Subcutaneous adipose tissue (tissue), 4 donors: ENCODE data around the gene MTCL1. TPM values are rescaled to one million over a fixed set of nuclear protein-coding genes. Genes with fewer than 3 reads are reported as not detected.

Experiments used
- total RNA-seq, 4 donors: library from RNA; depleted of rRNA; stranded (reverse); fragments of >200 nt; gene quantifications; one replicate each; pipeline ENCODE4 v1.1.0, GENCODE V29; 2016
- TF ChIP-seq, protein P1 (sequence below): fragments of 450-650 bp; IDR thresholded peaks from one replicate; pipeline ENCODE4 v1.5.1; 2016; ENCODE audit warnings: low read depth, mild to moderate bottlenecking, control low read depth, antibody characterized with exemption, moderate library complexity

MTCL1 gene
- total RNA-seq, 4 donors from 2014 or later = 1.5 to 5.9 (median 2.7) TPM

DNA sequence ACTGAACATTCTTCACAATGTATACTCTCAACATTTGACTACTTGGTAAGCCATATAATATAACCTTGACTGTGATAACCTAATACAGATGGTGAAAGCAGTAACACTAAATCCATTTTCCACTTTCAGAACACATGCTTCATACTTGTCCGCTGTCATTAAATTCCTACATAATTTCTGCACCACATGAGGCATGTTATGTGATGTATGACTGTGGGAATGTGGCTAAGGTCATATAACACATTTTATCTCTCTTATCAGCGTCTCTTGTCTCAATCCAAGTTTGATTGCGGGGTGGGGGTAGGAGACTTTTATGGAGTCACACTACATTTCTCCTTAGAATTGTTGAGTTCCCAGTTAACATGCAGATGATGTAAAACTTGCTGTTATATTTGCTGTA is 110.9 kb downstream of the MTCL1 start:
- TF ChIP-seq, protein P1, sequence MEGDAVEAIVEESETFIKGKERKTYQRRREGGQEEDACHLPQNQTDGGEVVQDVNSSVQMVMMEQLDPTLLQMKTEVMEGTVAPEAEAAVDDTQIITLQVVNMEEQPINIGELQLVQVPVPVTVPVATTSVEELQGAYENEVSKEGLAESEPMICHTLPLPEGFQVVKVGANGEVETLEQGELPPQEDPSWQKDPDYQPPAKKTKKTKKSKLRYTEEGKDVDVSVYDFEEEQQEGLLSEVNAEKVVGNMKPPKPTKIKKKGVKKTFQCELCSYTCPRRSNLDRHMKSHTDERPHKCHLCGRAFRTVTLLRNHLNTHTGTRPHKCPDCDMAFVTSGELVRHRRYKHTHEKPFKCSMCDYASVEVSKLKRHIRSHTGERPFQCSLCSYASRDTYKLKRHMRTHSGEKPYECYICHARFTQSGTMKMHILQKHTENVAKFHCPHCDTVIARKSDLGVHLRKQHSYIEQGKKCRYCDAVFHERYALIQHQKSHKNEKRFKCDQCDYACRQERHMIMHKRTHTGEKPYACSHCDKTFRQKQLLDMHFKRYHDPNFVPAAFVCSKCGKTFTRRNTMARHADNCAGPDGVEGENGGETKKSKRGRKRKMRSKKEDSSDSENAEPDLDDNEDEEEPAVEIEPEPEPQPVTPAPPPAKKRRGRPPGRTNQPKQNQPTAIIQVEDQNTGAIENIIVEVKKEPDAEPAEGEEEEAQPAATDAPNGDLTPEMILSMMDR = no peak

DNA sequence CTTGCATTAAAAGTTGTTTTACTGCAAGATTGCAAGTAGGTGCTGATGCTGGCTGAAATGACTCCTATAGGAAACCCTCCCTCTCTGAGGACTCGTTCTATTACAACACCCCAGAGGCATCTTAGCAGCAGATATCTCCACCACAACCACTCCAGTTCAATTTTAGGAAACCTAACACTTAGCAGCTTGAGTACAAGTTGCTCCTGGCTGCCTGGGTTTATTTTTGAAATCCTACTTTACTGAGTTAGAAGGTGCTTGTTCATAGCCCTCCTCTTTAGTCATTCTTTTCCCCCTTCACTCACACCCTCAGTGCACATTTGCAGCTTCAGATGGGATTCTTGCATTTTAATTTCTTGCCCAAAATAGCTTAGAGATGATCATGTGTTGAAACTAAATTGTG is 111.5 kb downstream of the MTCL1 start:
- TF ChIP-seq, protein P1 = no peak

DNA sequence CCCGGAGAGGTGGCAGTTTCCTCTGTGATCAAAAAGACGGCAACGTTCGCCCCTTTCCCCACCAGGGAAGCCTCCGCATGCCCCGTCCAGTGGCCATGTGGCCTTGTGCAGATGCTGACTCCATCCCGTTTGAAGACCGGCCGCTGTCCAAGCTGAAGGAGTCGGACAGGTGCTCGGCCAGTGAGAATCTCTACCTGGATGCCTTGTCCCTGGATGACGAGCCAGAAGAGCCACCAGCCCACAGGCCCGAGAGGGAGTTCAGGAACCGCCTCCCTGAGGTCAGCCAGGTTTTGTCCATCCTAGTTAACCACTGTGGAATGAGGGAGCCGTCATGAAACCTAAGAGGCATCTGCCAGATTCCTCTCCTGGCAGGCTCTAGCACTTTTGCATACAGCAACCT is 113.6 kb downstream of the MTCL1 start:
- TF ChIP-seq, protein P1 = no peak

DNA sequence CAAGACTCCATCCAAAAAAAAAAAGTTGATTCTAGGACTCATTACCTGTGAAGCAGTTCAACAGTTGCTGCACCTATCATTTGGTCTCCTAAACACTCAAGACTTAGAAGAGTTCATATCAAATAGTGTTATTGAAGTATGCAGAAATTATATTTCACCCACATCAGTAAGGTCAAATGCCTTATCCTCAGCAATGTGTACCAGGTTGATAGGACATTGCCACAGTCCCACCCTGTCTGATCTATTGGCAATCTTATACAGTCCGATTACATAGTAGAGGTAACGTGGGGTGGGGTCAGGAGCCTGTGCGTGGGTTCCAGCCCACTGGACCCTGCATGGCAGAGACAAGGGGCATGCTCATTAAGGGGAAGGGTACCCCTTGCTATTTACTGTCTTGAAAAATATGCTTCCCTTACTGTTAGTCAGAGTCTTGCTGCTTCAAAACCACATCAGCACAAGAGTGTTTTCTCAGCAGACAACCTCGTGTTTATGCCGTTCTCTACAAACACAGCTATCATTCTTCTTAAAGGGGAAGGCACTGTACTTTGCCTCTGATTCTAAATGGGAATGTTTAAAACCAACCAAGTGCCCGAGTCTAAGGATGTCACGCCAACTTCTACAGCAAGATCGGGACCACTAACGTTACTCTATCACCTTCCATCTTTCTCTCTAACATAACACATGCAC is 115.2 kb downstream of the MTCL1 start:
- TF ChIP-seq, protein P1 = no peak

DNA sequence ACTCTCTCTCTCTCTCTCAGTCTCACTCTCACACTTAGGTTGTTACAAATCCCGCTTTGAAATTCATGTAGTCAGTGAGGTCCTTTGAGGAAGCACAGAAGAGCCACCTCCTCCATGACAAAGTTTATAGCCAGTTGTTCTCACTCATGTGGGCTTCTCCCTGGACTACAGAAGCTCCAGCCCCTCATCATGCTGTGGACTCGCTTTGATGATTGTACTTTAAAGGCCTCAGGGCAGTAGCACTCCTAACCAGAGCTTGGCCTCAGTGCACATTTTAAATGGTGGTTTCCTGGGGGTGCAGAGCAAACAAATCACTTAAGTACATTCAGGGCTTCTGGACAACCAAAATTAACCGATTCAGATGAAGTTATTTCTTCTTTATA is 115.7 kb downstream of the MTCL1 start:
- TF ChIP-seq, protein P1 = no peak

DNA sequence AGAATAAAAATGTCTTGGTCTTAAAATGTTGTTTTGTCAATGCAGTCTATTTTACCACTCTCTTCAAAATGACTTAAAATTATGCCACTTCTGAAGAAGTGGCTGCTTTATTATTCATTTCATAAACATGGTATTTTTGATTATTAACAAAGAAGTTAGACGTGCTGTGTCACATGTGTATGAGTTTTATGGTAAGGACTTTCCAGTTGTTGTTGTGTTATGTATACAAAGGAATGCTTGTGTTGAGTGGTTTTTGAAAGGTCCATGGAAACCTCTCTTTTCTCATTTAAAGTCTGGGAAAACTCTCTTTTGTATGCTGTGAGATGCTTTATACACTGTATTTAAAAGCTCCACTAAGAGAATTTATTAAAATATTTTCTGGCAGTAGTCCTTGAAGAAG is 116.2 kb downstream of the MTCL1 start:
- TF ChIP-seq, protein P1 = no peak

DNA sequence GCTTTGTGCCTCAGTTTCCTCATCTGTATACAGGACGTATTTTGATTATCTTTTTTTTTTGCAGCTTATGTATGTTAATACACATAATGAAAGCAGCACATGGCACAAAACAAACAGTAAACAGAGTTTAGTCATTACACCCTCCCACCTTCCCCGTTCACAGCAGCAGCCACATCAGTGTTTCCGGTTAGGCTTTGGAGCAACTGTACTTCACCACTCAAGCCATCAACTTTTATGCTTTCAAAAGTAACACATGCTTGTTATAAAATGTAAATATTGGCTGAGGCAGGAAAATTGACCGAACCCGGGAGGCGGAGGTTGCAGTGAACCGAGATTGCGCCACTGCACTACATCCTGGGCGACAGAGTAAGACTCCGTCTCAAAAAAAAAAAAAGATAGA is 117.3 kb downstream of the MTCL1 start:
- TF ChIP-seq, protein P1 = no peak
